ENCODE measurements around the gene CDH20. TPM values are rescaled to one million over a fixed set of nuclear protein-coding genes. Genes with fewer than 3 reads are reported as not detected.

The CDH20 gene
- total and polyA plus RNA-seq, 3 experiments from 2014 or later: 0.11 to 0.13 TPM; not detected in 1

- Histone ChIP-seq H3K9me3 (ENCODE audit: low read length) (no peaks in the 10 kb centered on the region), H3K4me1 (ENCODE audit: insufficient read depth, low read length) (no peaks in the 10 kb centered on the region), H3K27me3 (ENCODE audit: insufficient read depth, low read length, poor library complexity, severe bottlenecking) (no peaks in the 10 kb centered on the region), H3K36me3 (ENCODE audit: insufficient read depth, low read length) (no peaks in the 10 kb centered on the region), H3K4me3 (ENCODE audit: low read length) (no peak overlapping the region), H3K27ac (ENCODE audit: low read depth, low read length) (no peak overlapping the region)
- Mint-ChIP-seq H3K4me3 (no peak overlapping the region), H3K27me3 (peaks cover 0 to 2% of the 10 kb centered on the region in 2 donors), H3K27ac (no peak overlapping the region), H3K36me3 (no peaks in the 10 kb centered on the region), H3K9me3 (peaks cover 0 to 3% (median 0%) of the 10 kb centered on the region in 5 donors), H3K4me1 (no peaks in the 10 kb centered on the region)
- POLR2A ChIA-PET: no interaction called here
- CTCF ChIA-PET: no interaction called here
- no peak for DNase-seq
These were observed 141.7 kb downstream of the CDH20 start for GRCh38 chr18:61474918-61475317.

- H3K9me3 Mint-ChIP-seq: peaks cover 0 to 3% (median 0%) of the 10 kb centered on the region in 5 donors
- Histone ChIP-seq H3K4me1 (ENCODE audit: insufficient read depth, low read length) (no peaks in the 10 kb centered on the region), H3K27ac (ENCODE audit: low read depth, low read length) (no peak overlapping the region), H3K4me3 (ENCODE audit: low read length) (no peak overlapping the region), H3K9me3 (ENCODE audit: low read length) (no peaks in the 10 kb centered on the region), H3K27me3 (ENCODE audit: insufficient read depth, low read length, poor library complexity, severe bottlenecking) (no peaks in the 10 kb centered on the region), H3K36me3 (ENCODE audit: insufficient read depth, low read length) (no peaks in the 10 kb centered on the region)
- DNase-seq: no peak
- H3K27ac Mint-ChIP-seq: no peak overlapping the region
- ChIA-PET CTCF (no interaction called here), POLR2A (no interaction called here)
- H3K4me1 Mint-ChIP-seq: no peaks in the 10 kb centered on the region
- H3K27me3 Mint-ChIP-seq: peaks cover 0 to 2% of the 10 kb centered on the region in 2 donors
- H3K4me3 Mint-ChIP-seq: no peak overlapping the region
- H3K36me3 Mint-ChIP-seq: no peaks in the 10 kb centered on the region
These were observed 142.7 kb downstream of the CDH20 start for GRCh38 chr18:61475931-61476330.

GRCh38 chr18:61489334-61489733, 156.1 kb downstream of the CDH20 start:
- Mint-ChIP-seq H3K4me3 (no peak overlapping the region), H3K4me1 (no peaks in the 10 kb centered on the region), H3K27ac (no peak overlapping the region), H3K36me3 (no peaks in the 10 kb centered on the region), H3K9me3 (peaks cover 0 to 2% (median 0%) of the 10 kb centered on the region in 5 donors), H3K27me3 (no peaks in the 10 kb centered on the region)
- ChIA-PET CTCF (no interaction called here), POLR2A (no interaction called here)
- Histone ChIP-seq H3K9me3 (ENCODE audit: low read length) (no peaks in the 10 kb centered on the region), H3K4me3 (ENCODE audit: low read length) (no peak overlapping the region), H3K36me3 (ENCODE audit: insufficient read depth, low read length) (no peaks in the 10 kb centered on the region), H3K27me3 (ENCODE audit: insufficient read depth, low read length, poor library complexity, severe bottlenecking) (no peaks in the 10 kb centered on the region), H3K27ac (ENCODE audit: low read depth, low read length) (no peak overlapping the region), H3K4me1 (ENCODE audit: insufficient read depth, low read length) (no peaks in the 10 kb centered on the region)
- DNase-seq: no peak

- no peak overlapping the region for H3K4me3 Mint-ChIP-seq
- Histone ChIP-seq H3K9me3 (ENCODE audit: low read length) (no peaks in the 10 kb centered on the region), H3K36me3 (ENCODE audit: insufficient read depth, low read length) (no peaks in the 10 kb centered on the region), H3K27me3 (ENCODE audit: insufficient read depth, low read length, poor library complexity, severe bottlenecking) (no peaks in the 10 kb centered on the region), H3K27ac (ENCODE audit: low read depth, low read length) (no peak overlapping the region), H3K4me1 (ENCODE audit: insufficient read depth, low read length) (no peaks in the 10 kb centered on the region), H3K4me3 (ENCODE audit: low read length) (no peak overlapping the region)
- H3K27me3 Mint-ChIP-seq: no peaks in the 10 kb centered on the region
- H3K36me3 Mint-ChIP-seq: no peaks in the 10 kb centered on the region
- no peak overlapping the region for H3K27ac Mint-ChIP-seq
- H3K9me3 Mint-ChIP-seq: no peaks in the 10 kb centered on the region
- H3K4me1 Mint-ChIP-seq: no peaks in the 10 kb centered on the region
- ChIA-PET CTCF (no interaction called here), POLR2A (no interaction called here)
- no peak for DNase-seq
These were observed 163.1 kb downstream of the CDH20 start for GRCh38 chr18:61496374-61496773.

GRCh38 chr18:61497422-61497821, 164.2 kb downstream of the CDH20 start:
- Histone ChIP-seq H3K27me3 (ENCODE audit: insufficient read depth, low read length, poor library complexity, severe bottlenecking) (no peaks in the 10 kb centered on the region), H3K27ac (ENCODE audit: low read depth, low read length) (no peak overlapping the region), H3K9me3 (ENCODE audit: low read length) (no peaks in the 10 kb centered on the region), H3K36me3 (ENCODE audit: insufficient read depth, low read length) (no peaks in the 10 kb centered on the region), H3K4me3 (ENCODE audit: low read length) (no peak overlapping the region), H3K4me1 (ENCODE audit: insufficient read depth, low read length) (no peaks in the 10 kb centered on the region)
- H3K9me3 Mint-ChIP-seq: no peaks in the 10 kb centered on the region
- no peaks in the 10 kb centered on the region for H3K27me3 Mint-ChIP-seq
- no peak for DNase-seq
- ChIA-PET CTCF (interaction anchor here (1.2 kb wide), 1 partner anchor 24 kb away, joined by 3 read pairs; no protein-coding TSS in a partner anchor), POLR2A (no interaction called here)
- H3K4me3 Mint-ChIP-seq: no peak overlapping the region
- H3K4me1 Mint-ChIP-seq: no peaks in the 10 kb centered on the region
- H3K27ac Mint-ChIP-seq: no peak overlapping the region
- no peaks in the 10 kb centered on the region for H3K36me3 Mint-ChIP-seq

- Histone ChIP-seq H3K9me3 (ENCODE audit: low read length) (no peaks in the 10 kb centered on the region), H3K27me3 (ENCODE audit: insufficient read depth, low read length, poor library complexity, severe bottlenecking) (no peaks in the 10 kb centered on the region), H3K4me3 (ENCODE audit: low read length) (no peak overlapping the region), H3K27ac (ENCODE audit: low read depth, low read length) (no peak overlapping the region), H3K36me3 (ENCODE audit: insufficient read depth, low read length) (no peaks in the 10 kb centered on the region), H3K4me1 (ENCODE audit: insufficient read depth, low read length) (no peaks in the 10 kb centered on the region)
- POLR2A ChIA-PET: no interaction called here
- H3K36me3 Mint-ChIP-seq: no peaks in the 10 kb centered on the region
- CTCF ChIA-PET: no interaction called here
- H3K27ac Mint-ChIP-seq: no peak overlapping the region
- H3K27me3 Mint-ChIP-seq: no peaks in the 10 kb centered on the region
- H3K4me1 Mint-ChIP-seq: no peaks in the 10 kb centered on the region
- H3K9me3 Mint-ChIP-seq: no peaks in the 10 kb centered on the region
- no peak for DNase-seq
- H3K4me3 Mint-ChIP-seq: no peak overlapping the region
These were observed 169.2 kb downstream of the CDH20 start for GRCh38 chr18:61502472-61502871.

GRCh38 chr18:61503688-61504087, 170.5 kb downstream of the CDH20 start:
- POLR2A ChIA-PET: no interaction called here
- Mint-ChIP-seq H3K4me3 (no peak overlapping the region), H3K36me3 (no peaks in the 10 kb centered on the region), H3K27ac (no peak overlapping the region), H3K27me3 (no peaks in the 10 kb centered on the region), H3K9me3 (peaks cover 0 to 3% (median 0%) of the 10 kb centered on the region in 5 donors), H3K4me1 (no peaks in the 10 kb centered on the region)
- Histone ChIP-seq H3K27me3 (ENCODE audit: insufficient read depth, low read length, poor library complexity, severe bottlenecking) (no peaks in the 10 kb centered on the region), H3K4me3 (ENCODE audit: low read length) (no peak overlapping the region), H3K4me1 (ENCODE audit: insufficient read depth, low read length) (no peaks in the 10 kb centered on the region), H3K9me3 (ENCODE audit: low read length) (no peaks in the 10 kb centered on the region), H3K36me3 (ENCODE audit: insufficient read depth, low read length) (no peaks in the 10 kb centered on the region), H3K27ac (ENCODE audit: low read depth, low read length) (no peak overlapping the region)
- CTCF ChIA-PET: no interaction called here
- DNase-seq: no peak

GRCh38 chr18:61528961-61529360, 195.7 kb downstream of the CDH20 start:
- no peaks in the 10 kb centered on the region for H3K27me3 ChIP-seq (ENCODE audit: insufficient read depth, low read length, poor library complexity, severe bottlenecking)
- ChIA-PET POLR2A (no interaction called here), CTCF (no interaction called here)
- no peak overlapping the region for H3K27ac ChIP-seq (ENCODE audit: low read depth, low read length)
- Mint-ChIP-seq H3K27ac (no peak overlapping the region), H3K4me1 (no peaks in the 10 kb centered on the region), H3K9me3 (peaks cover 0 to 3% (median 0%) of the 10 kb centered on the region in 5 donors), H3K36me3 (no peaks in the 10 kb centered on the region), H3K4me3 (no peak overlapping the region), H3K27me3 (peaks cover 0 to 12% of the 10 kb centered on the region in 2 donors)
- H3K4me3 ChIP-seq (ENCODE audit: low read length): no peak overlapping the region
- H3K36me3 ChIP-seq (ENCODE audit: insufficient read depth, low read length): no peaks in the 10 kb centered on the region
- DNase-seq: no peak
- H3K4me1 ChIP-seq (ENCODE audit: insufficient read depth, low read length): no peaks in the 10 kb centered on the region
- H3K9me3 ChIP-seq (ENCODE audit: low read length): no peaks in the 10 kb centered on the region

GRCh38 chr18:61530681-61531080, 197.5 kb downstream of the CDH20 start:
- Histone ChIP-seq H3K27me3 (ENCODE audit: insufficient read depth, low read length, poor library complexity, severe bottlenecking) (no peaks in the 10 kb centered on the region), H3K9me3 (ENCODE audit: low read length) (no peaks in the 10 kb centered on the region), H3K36me3 (ENCODE audit: insufficient read depth, low read length) (no peaks in the 10 kb centered on the region), H3K4me3 (ENCODE audit: low read length) (no peak overlapping the region), H3K4me1 (ENCODE audit: insufficient read depth, low read length) (no peaks in the 10 kb centered on the region), H3K27ac (ENCODE audit: low read depth, low read length) (no peak overlapping the region)
- Mint-ChIP-seq H3K36me3 (no peaks in the 10 kb centered on the region), H3K27ac (no peak overlapping the region), H3K4me1 (no peaks in the 10 kb centered on the region), H3K4me3 (no peak overlapping the region), H3K27me3 (peaks cover 0 to 12% of the 10 kb centered on the region in 2 donors), H3K9me3 (peaks cover 0 to 2% (median 0%) of the 10 kb centered on the region in 5 donors)
- ChIA-PET POLR2A (no interaction called here), CTCF (no interaction called here)
- DNase-seq: no peak
